HepG2 (cell line): Measurements from ENCODE around the gene SLC25A19. TPM values are rescaled to one million over a fixed set of nuclear protein-coding genes. Genes with fewer than 3 reads are reported as not detected.

ENCODE experiments used
- EP300 ChIP-seq, 3 experiments: sonication (generic) in 1 of 3; formaldehyde crosslinking in 1 of 3; IDR thresholded peaks; 2 replicates each; pipeline versions ENCODE4 v1.5.1 to v1.6.1; 2011 to 2020; ENCODE audit warnings: low read depth in 2 of 3, low read length in 2 of 3, borderline replicate concordance in 1 of 3, improper control_type of control experiment in 1 of 3, mild to moderate bottlenecking in 1 of 3, missing genetic modification reagents in 1 of 3, moderate library complexity in 1 of 3
- IRF2 ChIP-seq: IDR thresholded peaks from 2 replicates; pipeline ENCODE4 v1.6.1; 2018; ENCODE audit warnings: missing genetic modification reagents, missing compliant biosample characterization
- KDM3A ChIP-seq: IDR thresholded peaks from 2 replicates; pipeline ENCODE4 v1.6.1; 2018; ENCODE audit warnings: low read depth, missing compliant biosample characterization
- PITX1 ChIP-seq: sonication (generic); formaldehyde crosslinking; IDR thresholded peaks from 2 replicates; pipeline ENCODE4 v1.5.1; 2020; ENCODE audit warnings: mild to moderate bottlenecking, missing genetic modification reagents
- SNAPC2 ChIP-seq: sonication (generic); formaldehyde crosslinking; IDR thresholded peaks from 2 replicates; pipeline ENCODE4 v1.8.1; 2022; ENCODE audit warnings: mild to moderate bottlenecking, missing genetic modification reagents
- TBL1XR1 ChIP-seq: fragments of 150-350 bp; IDR thresholded peaks from 2 replicates; pipeline ENCODE4 v1.6.1; 2014; ENCODE audit warnings: borderline replicate concordance, low read length; ENCODE audit not compliant: partially characterized antibody
- ZMYM3 ChIP-seq: sonication (generic); formaldehyde crosslinking; IDR thresholded peaks from 2 replicates; pipeline ENCODE4 v1.5.1; 2020; ENCODE audit warnings: mild to moderate bottlenecking, missing genetic modification reagents
- ZNF292 ChIP-seq: sonication (generic); formaldehyde crosslinking; IDR thresholded peaks from 2 replicates; pipeline ENCODE4 v1.8.1; 2022; ENCODE audit warnings: mild to moderate bottlenecking, low read depth, missing genetic modification reagents, borderline replicate concordance
- ZNF607 ChIP-seq: sonication (generic); formaldehyde crosslinking; IDR thresholded peaks from 2 replicates; pipeline ENCODE4 v1.5.1; 2020; ENCODE audit warnings: missing genetic modification reagents, mild to moderate bottlenecking, borderline replicate concordance
- polyA plus RNA-seq, 8 experiments: library from polyadenylated mRNA; depleted of rRNA in 3 of 8; stranded (reverse) in 7 of 8; unstranded in 1 of 8; fragments of >200 nt; fragmentation: Illumina TruSeq in 4 of 8; extraction: Trizol in 4 of 8; gene quantifications; 2 replicates each; pipeline versions ENCODE4 v1.2.1 to v1.2.3, GENCODE V29; 2011 to 2016; ENCODE audit warnings: low read depth in 4 of 8, missing spikeins in 1 of 8, mixed read lengths in 1 of 8; ENCODE audit not compliant: insufficient read depth in 1 of 8
- total RNA-seq, 5 experiments: library from RNA; depleted of rRNA; stranded (reverse); fragments of >200 nt; fragmentation: Illumina TruSeq; extraction: Trizol; gene quantifications; 2 replicates each; pipeline ENCODE4 v1.2.3, GENCODE V29; 2016; ENCODE audit warnings: low read depth in 1 of 5
- TF ChIP-seq, protein P1 (sequence below): sonication (generic); formaldehyde crosslinking; IDR thresholded peaks from 2 replicates; pipeline ENCODE4 v1.4.0; 2020; ENCODE audit warnings: missing genetic modification reagents, borderline replicate concordance
- TF ChIP-seq, protein P2 (sequence below): sonication (generic); formaldehyde crosslinking; IDR thresholded peaks from 2 replicates; pipeline ENCODE4 v1.8.0; 2022; ENCODE audit warnings: missing genetic modification reagents, low read depth, mild to moderate bottlenecking, borderline replicate concordance
- TF ChIP-seq, protein P3 (sequence below): sonication (generic); formaldehyde crosslinking; IDR thresholded peaks from 2 replicates; pipeline ENCODE4 v1.5.0; 2020; ENCODE audit warnings: missing genetic modification reagents
- TF ChIP-seq, protein P4 (sequence below): sonication (generic); formaldehyde crosslinking; IDR thresholded peaks from 2 replicates; pipeline ENCODE4 v1.4.0; 2020; ENCODE audit warnings: missing genetic modification reagents
- TF ChIP-seq, protein P5 (sequence below): sonication (generic); formaldehyde crosslinking; IDR thresholded peaks from 2 replicates; pipeline ENCODE4 v1.5.1; 2020; ENCODE audit warnings: missing genetic modification reagents, mild to moderate bottlenecking, borderline replicate concordance

The SLC25A19 gene
- total and polyA plus RNA-seq, 2 of the 13 experiments (the other 11 are each of a cell fraction or from before 2014, with no cell fraction given): 24.4 to 41.4 TPM

GRCh38 chr17:75313941-75314551, 24.8 kb upstream of the SLC25A19 start (continued):
- TF ChIP-seq PITX1 (CRISPR knock-in tag) (peak; percentile 39; the same call in 1 of the 2 replicates), ZNF607 (CRISPR knock-in tag) (no peak), IRF2 (CRISPR knock-in tag) (peak; percentile 39; the same call in 1 of the 2 replicates), ZNF292 (CRISPR knock-in tag) (peak; percentile 79; the same call in 1 of the 2 replicates), SNAPC2 (no peak), TBL1XR1 (peak; percentile 26), KDM3A (no peak), EP300 (IDR thresholded peaks at IDR 0.05; ENCODE audit: low read depth in 2 of 2, low read length in 2 of 2) (0 out of 4 replicates have a peak, but pooled peaks of 1 of the 2 experiments have one; percentile 20), EP300 (CRISPR knock-in tag; IDR thresholded peaks at IDR 0.05; ENCODE audit: borderline replicate concordance) (no peak), ZMYM3 (CRISPR knock-in tag) (peak; percentile 53; the same call in 1 of the 2 replicates)
- TF ChIP-seq, protein P1, sequence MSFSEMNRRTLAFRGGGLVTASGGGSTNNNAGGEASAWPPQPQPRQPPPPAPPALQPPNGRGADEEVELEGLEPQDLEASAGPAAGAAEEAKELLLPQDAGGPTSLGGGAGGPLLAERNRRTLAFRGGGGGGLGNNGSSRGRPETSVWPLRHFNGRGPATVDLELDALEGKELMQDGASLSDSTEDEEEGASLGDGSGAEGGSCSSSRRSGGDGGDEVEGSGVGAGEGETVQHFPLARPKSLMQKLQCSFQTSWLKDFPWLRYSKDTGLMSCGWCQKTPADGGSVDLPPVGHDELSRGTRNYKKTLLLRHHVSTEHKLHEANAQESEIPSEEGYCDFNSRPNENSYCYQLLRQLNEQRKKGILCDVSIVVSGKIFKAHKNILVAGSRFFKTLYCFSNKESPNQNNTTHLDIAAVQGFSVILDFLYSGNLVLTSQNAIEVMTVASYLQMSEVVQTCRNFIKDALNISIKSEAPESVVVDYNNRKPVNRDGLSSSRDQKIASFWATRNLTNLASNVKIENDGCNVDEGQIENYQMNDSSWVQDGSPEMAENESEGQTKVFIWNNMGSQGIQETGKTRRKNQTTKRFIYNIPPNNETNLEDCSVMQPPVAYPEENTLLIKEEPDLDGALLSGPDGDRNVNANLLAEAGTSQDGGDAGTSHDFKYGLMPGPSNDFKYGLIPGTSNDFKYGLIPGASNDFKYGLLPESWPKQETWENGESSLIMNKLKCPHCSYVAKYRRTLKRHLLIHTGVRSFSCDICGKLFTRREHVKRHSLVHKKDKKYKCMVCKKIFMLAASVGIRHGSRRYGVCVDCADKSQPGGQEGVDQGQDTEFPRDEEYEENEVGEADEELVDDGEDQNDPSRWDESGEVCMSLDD (CRISPR knock-in tag): no peak
- TF ChIP-seq, protein P2, sequence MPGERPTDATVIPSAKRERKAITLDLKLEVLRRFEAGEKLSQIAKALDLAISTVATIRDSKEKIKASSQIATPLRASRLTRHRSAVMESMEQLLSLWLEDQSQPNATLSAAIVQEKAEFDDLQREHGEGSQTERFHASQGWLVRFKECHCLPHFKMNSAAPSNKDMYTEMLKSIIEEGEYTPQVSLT: no peak
- TF ChIP-seq, protein P3, sequence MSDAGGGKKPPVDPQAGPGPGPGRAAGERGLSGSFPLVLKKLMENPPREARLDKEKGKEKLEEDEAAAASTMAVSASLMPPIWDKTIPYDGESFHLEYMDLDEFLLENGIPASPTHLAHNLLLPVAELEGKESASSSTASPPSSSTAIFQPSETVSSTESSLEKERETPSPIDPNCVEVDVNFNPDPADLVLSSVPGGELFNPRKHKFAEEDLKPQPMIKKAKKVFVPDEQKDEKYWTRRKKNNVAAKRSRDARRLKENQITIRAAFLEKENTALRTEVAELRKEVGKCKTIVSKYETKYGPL (CRISPR knock-in tag): peak; percentile 95
- TF ChIP-seq, protein P4, sequence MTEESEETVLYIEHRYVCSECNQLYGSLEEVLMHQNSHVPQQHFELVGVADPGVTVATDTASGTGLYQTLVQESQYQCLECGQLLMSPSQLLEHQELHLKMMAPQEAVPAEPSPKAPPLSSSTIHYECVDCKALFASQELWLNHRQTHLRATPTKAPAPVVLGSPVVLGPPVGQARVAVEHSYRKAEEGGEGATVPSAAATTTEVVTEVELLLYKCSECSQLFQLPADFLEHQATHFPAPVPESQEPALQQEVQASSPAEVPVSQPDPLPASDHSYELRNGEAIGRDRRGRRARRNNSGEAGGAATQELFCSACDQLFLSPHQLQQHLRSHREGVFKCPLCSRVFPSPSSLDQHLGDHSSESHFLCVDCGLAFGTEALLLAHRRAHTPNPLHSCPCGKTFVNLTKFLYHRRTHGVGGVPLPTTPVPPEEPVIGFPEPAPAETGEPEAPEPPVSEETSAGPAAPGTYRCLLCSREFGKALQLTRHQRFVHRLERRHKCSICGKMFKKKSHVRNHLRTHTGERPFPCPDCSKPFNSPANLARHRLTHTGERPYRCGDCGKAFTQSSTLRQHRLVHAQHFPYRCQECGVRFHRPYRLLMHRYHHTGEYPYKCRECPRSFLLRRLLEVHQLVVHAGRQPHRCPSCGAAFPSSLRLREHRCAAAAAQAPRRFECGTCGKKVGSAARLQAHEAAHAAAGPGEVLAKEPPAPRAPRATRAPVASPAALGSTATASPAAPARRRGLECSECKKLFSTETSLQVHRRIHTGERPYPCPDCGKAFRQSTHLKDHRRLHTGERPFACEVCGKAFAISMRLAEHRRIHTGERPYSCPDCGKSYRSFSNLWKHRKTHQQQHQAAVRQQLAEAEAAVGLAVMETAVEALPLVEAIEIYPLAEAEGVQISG (CRISPR knock-in tag): no peak
- TF ChIP-seq, protein P5, sequence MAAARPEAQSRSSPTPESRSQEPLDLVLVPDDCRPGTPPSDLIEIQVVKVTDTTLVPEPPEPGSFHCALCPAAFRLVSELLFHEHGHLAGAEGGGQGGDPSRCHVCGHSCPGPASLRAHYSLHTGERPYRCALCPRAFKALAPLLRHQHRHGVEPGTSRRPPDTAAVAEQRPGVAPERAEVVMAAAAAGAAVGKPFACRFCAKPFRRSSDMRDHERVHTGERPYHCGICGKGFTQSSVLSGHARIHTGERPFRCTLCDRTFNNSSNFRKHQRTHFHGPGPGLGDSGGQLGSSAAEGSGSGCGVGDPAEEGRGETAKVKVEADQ: no peak
